ENCODE results near the gene HPSE2.

DNA sequence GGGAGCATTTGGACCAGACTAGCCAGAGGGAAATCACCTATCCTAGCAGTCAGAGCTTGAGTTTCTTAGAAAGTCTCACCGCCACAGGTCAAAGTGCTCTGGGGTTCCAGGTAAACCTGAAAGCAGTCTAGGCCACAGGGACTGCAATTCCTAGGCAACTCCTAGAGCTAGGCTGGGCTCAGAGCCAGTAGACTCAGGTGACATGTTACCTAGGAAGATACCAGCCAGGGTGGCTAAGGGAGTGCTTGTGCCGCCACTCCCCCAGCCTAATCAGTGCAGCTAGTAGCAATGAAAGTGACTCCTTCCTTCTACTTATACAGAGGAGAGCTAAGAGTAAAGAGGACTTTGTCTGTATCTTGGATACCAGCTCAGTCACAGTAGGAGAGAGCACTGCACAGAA is 440.2 kb downstream of the HPSE2 start:
- no peak for TF ChIP-seq EZH2 (IDR thresholded peaks at IDR 0.05; ENCODE audit: insufficient read depth, poor library complexity, severe bottlenecking)
- no peak for TF ChIP-seq EZH2phosphoT487 (IDR thresholded peaks at IDR 0.05; ENCODE audit: insufficient read depth, low read depth)

Data from GM23248 (cell line).